Activated CD4-positive, alpha-beta T cell treated with anti-CD3 and anti-CD28 coated beads for 36 hours (primary cell): Measurements from ENCODE around the gene GATD1. TPM values are rescaled to one million over a fixed set of nuclear protein-coding genes. Genes with fewer than 3 reads are reported as not detected.

Experiments used
- ATAC-seq: fragments of 200-7000 bp; cut with Tn5 transposase; one replicate; pipeline ENCODE4 v1.10.0; 2021; ENCODE audit warnings: mild to moderate bottlenecking, moderate library complexity
- CTCF ChIA-PET: fragments of 350-600 bp; sonication (Branson Sonifier 250); formaldehyde crosslinking; loops from one replicate; lab custom pipeline; 2021; ENCODE audit warnings: antibody characterized with exemption; lab: Charles Lee
- POLR2A ChIA-PET: fragments of 350-600 bp; sonication (Branson Sonifier 250); formaldehyde crosslinking; loops from one replicate; lab custom pipeline; 2021; ENCODE audit warnings: antibody characterized with exemption, inconsistent platforms; lab: Charles Lee
- DNase-seq: peaks from one replicate; pipeline ENCODE4 v3.0.0-alpha.2; 2020
- H3K27ac Mint-ChIP-seq: one replicate; pipeline ENCODE4 v1.8.0; 2021; ENCODE audit warnings: mixed read lengths
- H3K27me3 Mint-ChIP-seq: one replicate; pipeline ENCODE4 v1.8.0; 2021; ENCODE audit warnings: mixed read lengths
- H3K36me3 Mint-ChIP-seq: one replicate; pipeline ENCODE4 v1.8.0; 2021; ENCODE audit warnings: low read depth, mixed read lengths
- H3K4me1 Mint-ChIP-seq: one replicate; pipeline ENCODE4 v1.8.0; 2021; ENCODE audit warnings: mixed read lengths
- H3K4me3 Mint-ChIP-seq: one replicate; pipeline ENCODE4 v1.8.0; 2021; ENCODE audit warnings: mild to moderate bottlenecking, moderate library complexity, mixed read lengths
- H3K9me3 Mint-ChIP-seq: one replicate; pipeline ENCODE4 v1.8.0; 2021; ENCODE audit warnings: low read depth, mixed read lengths
- intact Hi-C, 2 experiments: fragments of 100-400 bp; cut with DNase I in 1 of 2; cut with micrococcal nuclease in 1 of 2; formaldehyde crosslinking; loops; one replicate each; pipeline versions ENCODE4 v1.14.2 to v1.15.1; 2022 to 2024; cut with DNase I, micrococcal nuclease
- total RNA-seq, 2 experiments: library from RNA; stranded (reverse); gene quantifications; one replicate each; pipeline ENCODE4 v1.2.3, GENCODE V29; 2021

Gene GATD1
- total RNA-seq, 2 experiments from 2014 or later: 45.7 to 59.8 TPM

DNA sequence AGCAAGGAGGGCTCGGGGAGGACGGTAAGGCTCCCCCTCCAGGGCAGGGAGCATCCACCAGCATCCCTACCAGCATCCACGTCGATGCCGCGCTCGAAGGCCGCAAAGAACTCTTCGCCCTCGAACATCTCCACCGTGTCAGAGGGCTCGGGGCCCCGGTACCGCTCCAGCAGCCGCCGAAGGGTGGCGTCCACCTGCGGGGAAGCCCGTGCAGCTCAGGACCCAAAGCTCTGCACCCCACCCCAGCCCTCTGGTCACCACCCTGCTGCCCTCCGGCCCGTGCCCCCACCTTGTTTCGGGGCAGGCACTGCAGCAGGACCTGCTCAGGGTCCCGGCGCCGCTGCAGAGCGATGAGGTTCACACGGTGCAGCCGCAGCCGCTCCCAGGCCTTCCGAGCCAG, 23.2 kb upstream of the GATD1 start:
- POLR2A ChIA-PET: no interaction called here
- no peaks in the 10 kb centered on the region for H3K27me3 Mint-ChIP-seq
- CTCF ChIA-PET: no interaction called here

DNA sequence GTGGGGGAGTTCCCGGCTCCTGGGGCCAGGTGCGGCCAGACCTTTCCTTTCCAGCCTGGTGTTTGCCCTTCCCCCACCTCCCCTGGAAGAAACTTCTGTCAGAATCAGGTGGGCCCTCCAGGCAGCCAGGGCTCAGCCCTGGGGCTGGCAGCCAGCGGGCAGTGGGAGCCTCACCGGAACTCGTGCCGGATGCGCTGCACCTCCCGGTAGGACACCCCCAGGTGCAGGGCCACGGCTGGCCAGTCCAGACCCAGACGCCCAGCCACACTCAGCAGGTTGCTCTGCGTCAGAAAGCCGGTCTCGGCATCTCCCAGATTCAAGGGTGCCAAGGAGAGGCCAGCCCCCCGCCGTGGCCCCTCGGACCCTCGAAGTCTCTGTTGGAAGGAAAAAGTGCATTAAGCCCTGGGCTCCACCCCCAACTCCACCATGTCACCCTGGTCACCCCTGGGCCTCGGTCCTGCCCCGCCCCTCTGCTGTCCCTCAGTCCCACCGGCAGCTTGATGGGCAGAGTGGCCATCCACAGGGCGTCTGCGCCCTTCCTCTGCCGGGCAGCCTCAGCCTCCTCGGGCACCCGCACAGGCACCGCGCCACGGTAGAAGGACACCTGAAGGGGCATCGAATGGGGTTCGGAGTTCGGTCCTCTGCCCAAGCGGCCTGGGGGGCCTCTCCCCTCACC, 22.5 kb upstream of the GATD1 start:
- Mint-ChIP-seq H3K9me3 (no peaks in the 10 kb centered on the region), H3K27me3 (no peaks in the 10 kb centered on the region), H3K27ac (no peak overlapping the region), H3K36me3 (peaks cover 6% of the 10 kb centered on the region), H3K4me3 (no peak overlapping the region), H3K4me1 (peaks cover 13% of the 10 kb centered on the region)
- ATAC-seq (no peak), DNase-seq (no peak)
- CTCF ChIA-PET: no interaction called here
- POLR2A ChIA-PET: no interaction called here
- intact Hi-C loops: loop anchor here (5.0 to 10.0 kb wide), 2 partner anchors 225 to 487 kb away; partner anchors contain the start of genes IFITM1 (in 1 of the 2) and PHRF1 (in 1 of the 2)

More for the DNA sequence above, 23.2 kb upstream of the GATD1 start:
- no peak for ATAC-seq
- H3K36me3 Mint-ChIP-seq: peaks cover 6% of the 10 kb centered on the region
- no peak overlapping the region for H3K4me3 Mint-ChIP-seq
- no peak overlapping the region for H3K27ac Mint-ChIP-seq
- H3K9me3 Mint-ChIP-seq: no peaks in the 10 kb centered on the region
- peaks cover 10% of the 10 kb centered on the region for H3K4me1 Mint-ChIP-seq
- DNase-seq: no peak
- intact Hi-C loops: no loop called here

GRCh38 chr11:798093-798713, 20.9 kb upstream of the GATD1 start, which contains the start of gene SLC25A22:
Gene SLC25A22 (minus strand): TSS chr11:798281. CDS start chr11:795006, 3,275 bp downstream.
- Mint-ChIP-seq H3K9me3 (no peaks in the 10 kb centered on the region), H3K27ac (peak within 1 kb of the TSS; percentile 67), H3K4me3 (peak within 1 kb of the TSS; percentile 79), H3K27me3 (no peaks in the 10 kb centered on the region), H3K36me3 (peaks cover 15% of the 10 kb centered on the region), H3K4me1 (peaks cover 13% of the 10 kb centered on the region)
- ChIA-PET POLR2A (no interaction called here), CTCF (interaction anchor here (0.8 kb wide), 1 partner anchor 95 kb away, joined by 3 read pairs; no protein-coding TSS in a partner anchor)
- intact Hi-C loops: loop anchor here (1.0 to 10.0 kb wide), 8 partner anchors 11 to 486 kb away; partner anchors contain the start of genes PHRF1 (in 2 of the 2), DEAF1 (in 1 of the 2), HRAS (in 1 of the 2) and IFITM1 (in 1 of the 2)
- DNase-seq (peak; percentile 92), ATAC-seq (peak; percentile 63)

DNA sequence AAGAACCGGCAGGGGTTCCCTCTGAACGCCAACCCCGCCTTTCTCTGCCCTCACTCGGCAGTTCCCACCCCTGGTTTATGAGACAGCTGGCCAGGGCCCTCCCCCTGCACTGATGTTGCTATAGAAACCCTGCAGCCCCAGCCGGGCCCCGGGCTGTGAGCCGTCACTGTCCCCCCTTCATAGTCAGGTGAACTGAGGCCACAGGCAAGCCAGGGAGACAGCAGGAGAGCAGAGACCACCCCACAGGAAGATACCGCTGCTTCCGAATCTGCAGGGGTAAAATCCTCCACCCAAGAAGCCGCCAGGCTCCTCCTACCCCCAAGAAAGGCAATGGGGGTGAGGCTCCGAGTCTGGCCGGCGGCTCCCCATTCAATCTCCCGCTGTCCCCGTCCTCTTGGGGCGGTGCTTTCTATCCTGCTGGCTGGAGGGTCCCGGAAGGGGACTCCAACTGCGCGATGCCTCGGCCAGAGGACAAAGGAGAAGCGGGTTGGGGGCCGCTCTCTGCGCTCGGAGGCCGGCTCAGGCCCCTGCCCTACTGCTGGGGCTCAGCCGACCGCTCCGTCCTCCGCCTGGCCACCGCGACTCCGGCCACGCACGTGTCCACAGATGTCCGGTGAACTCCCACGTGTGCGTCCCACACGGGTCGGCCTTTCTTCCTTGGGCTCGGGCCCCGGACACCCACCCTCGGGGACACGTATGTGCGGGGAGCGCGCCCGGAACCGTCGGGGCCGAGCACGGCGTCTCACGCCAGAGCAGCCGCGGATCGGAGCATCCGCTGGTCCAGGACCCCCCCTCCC, 20.2 kb upstream of the GATD1 start:
- CTCF ChIA-PET: interaction anchor here (0.7 to 1.4 kb wide), 3 partner anchors 51 to 185 kb away, joined by 3 read pairs; no protein-coding TSS in a partner anchor
- no peaks in the 10 kb centered on the region for H3K9me3 Mint-ChIP-seq
- intact Hi-C loops: loop anchor here (1.0 to 10.0 kb wide), 12 partner anchors 8 to 528 kb away; partner anchors contain the start of genes PHRF1 (in 2 of the 2), RPLP2 (in 2 of the 2), DEAF1 (in 1 of the 2) and GATD1 (in 1 of the 2)
- DNase-seq (peak; percentile 87), ATAC-seq (peak; percentile 45)
- POLR2A ChIA-PET: interaction anchor here (1.1 to 2.1 kb wide), 3 partner anchors 12 to 22 kb away, joined by 3 to 10 read pairs (median 4); partner anchors contain the start of genes PNPLA2 and RPLP2
- H3K4me1 Mint-ChIP-seq: peaks cover 13% of the 10 kb centered on the region
- peak overlapping the region; percentile 79 for H3K4me3 Mint-ChIP-seq
- peak overlapping the region; percentile 67 for H3K27ac Mint-ChIP-seq
- peaks cover 13% of the 10 kb centered on the region for H3K36me3 Mint-ChIP-seq
- no peaks in the 10 kb centered on the region for H3K27me3 Mint-ChIP-seq

DNA sequence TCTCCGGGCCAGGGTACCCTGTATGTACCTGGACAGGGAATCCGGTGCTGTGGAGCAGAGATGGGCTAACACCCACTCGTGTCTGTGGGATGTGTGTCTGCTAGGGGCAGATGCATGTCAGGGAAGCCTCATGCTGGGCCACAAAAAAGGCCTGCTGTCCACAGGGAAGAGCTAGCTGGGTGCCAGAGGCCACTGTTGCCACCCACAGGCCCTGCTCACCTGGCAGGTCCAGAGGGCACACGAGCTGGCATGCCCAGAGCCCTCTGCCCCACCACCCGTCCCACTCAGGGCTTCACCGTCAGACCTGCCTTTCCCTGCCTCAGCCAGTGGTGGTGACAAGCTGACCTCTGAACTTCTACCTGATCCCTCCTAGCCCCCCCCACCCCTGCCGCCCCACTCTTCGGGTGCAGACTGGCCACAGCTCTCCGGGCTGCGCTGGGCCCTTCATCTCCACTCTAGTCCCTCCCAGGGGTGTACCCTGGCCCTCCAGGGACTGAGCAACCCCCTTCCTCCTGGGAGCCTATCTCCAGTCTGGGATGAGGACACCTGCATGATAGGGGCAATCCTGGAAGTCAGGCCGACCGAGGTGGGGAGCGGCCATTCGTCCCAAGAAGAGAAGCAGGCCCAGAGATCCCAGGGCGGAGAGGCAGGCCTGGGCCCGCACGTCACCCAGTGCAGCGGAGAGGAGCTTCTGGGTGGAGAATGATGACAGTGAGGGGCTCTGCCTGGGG, 19.4 kb upstream of the GATD1 start:
- Mint-ChIP-seq H3K9me3 (no peaks in the 10 kb centered on the region), H3K27me3 (no peaks in the 10 kb centered on the region), H3K4me1 (peaks cover 13% of the 10 kb centered on the region), H3K27ac (peak overlapping the region; percentile 67), H3K36me3 (peaks cover 13% of the 10 kb centered on the region), H3K4me3 (peak overlapping the region; percentile 79)
- POLR2A ChIA-PET: interaction anchor here (1.1 to 2.1 kb wide), 4 partner anchors 13 to 23 kb away, joined by 3 to 10 read pairs (median 4); partner anchors contain the start of genes GATD1, PNPLA2 and RPLP2
- intact Hi-C loops: loop anchor here (1.0 to 10.0 kb wide), 11 partner anchors 9 to 560 kb away; partner anchors contain the start of genes GATD1 (in 2 of the 2), IFITM1 (in 1 of the 2), PHRF1 (in 1 of the 2) and PIDD1 (in 1 of the 2)
- CTCF ChIA-PET: interaction anchor here (0.7 to 1.4 kb wide), 4 partner anchors 21 to 184 kb away, joined by 3 to 5 read pairs (median 4); no protein-coding TSS in a partner anchor
- no peak for ATAC-seq
- DNase-seq: peak; percentile 37

DNA sequence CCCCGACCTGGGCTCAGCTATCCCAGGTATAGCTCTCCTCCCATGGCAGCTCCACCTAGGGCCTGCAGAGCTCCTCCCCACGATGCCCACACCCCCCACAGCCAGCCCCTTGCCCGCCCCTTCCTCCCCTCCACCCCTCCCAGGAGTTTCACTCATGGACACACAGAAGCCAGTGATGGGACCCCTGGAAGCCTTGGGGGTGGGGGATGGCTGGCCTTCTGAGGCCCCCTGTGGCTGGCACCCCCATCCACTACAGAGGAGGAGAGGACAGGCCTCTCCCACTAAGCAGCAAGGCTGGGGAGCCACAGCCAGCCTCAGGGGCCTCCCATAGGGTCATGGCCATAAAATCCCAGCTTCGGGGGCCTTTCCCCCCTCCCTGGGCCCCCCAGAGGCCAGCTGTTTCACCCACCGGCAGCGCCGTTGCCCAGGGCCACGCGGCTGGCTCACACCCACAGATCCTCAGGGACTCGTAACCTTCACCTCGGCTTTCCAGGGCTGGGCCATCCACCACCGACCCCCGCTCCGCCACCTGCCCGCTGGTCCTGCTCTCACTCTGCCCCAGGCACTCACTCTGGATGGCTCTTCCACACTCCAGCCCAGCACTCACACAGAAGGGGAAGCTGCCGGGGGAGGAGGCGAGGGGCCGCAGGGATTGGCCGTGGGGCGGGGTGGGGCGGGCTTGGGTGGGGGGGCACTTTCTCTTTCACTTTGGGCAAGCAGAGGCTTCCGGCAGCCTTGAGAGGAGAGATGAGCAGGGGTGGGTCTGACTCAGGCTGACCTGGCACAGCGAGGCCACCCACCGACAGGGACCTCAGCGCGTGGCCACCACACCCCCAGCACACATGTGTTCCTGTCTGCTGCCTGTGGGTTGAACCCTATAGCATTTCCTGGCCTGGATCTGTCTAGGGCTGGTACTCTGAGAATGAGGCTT, 18.6 kb upstream of the GATD1 start:
- DNase-seq: peak; percentile 93
- peak; percentile 76 for ATAC-seq
- H3K9me3 Mint-ChIP-seq: no peaks in the 10 kb centered on the region
- peaks cover 17% of the 10 kb centered on the region for H3K36me3 Mint-ChIP-seq
- ChIA-PET POLR2A (interaction anchor here (0.8 to 2.1 kb wide), 5 partner anchors 10 to 21 kb away, joined by 3 to 10 read pairs (median 3); partner anchors contain the start of genes GATD1 and RPLP2), CTCF (interaction anchor here (0.7 to 1.4 kb wide), 3 partner anchors 20 to 69 kb away, joined by 3 to 5 read pairs (median 4); no protein-coding TSS in a partner anchor)
- intact Hi-C loops: loop anchor here (1.0 to 10.0 kb wide), 7 partner anchors 19 to 560 kb away; partner anchors contain the start of genes GATD1 (in 2 of the 2), IFITM1 (in 1 of the 2), PHRF1 (in 1 of the 2) and POLR2L (in 1 of the 2)
- H3K27ac Mint-ChIP-seq: peak overlapping the region; percentile 58
- H3K4me1 Mint-ChIP-seq: peaks cover 13% of the 10 kb centered on the region
- no peaks in the 10 kb centered on the region for H3K27me3 Mint-ChIP-seq
- H3K4me3 Mint-ChIP-seq: peak overlapping the region; percentile 79

DNA sequence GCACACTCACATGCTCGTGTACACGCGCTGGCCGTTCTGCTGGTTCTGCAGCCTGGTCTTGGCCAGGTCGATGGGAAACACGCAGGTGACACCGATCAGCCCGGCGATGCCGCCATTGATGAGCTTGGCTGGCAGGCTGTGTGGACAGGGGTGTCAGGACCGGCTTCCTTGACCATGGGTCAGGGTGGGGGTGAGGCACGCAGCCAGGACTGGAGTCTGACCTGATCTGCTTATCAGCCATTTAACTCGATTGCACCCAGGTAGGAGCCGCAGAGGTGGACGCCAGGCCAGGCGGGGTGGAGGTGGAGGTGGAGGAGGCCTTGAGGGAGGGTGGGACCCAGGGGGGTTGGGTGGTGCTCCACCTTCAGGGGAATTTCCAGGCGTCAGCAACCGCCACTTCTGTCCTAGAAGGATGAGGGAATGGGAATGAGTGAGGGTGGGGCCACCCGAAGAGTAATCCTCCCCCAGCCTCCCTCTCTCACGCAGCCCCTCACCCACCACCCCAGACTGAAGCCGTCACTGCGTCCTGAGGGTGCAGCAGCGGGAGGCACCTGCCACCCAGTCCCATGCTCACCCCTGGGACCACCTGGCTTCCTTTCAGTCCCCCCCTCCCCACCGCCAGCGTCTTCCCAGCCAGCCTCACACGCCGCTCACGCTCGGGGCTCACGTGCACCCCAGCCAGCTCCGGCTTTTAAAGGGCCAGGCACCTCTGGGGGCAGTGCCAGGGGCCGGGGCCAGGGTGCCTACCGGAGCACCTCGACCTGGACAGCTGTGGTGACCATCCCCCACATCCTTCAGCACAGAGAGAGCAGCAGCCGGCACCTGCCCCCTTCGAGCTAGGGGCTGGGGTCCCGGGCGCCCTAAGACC, 17.7 kb upstream of the GATD1 start:
- intact Hi-C loops: loop anchor here (5.0 to 10.0 kb wide), 2 partner anchors 220 to 483 kb away; partner anchors contain the start of genes IFITM1 (in 1 of the 2) and PHRF1 (in 1 of the 2)
- ChIA-PET POLR2A (interaction anchor here (0.8 to 0.9 kb wide), 2 partner anchors 9 to 20 kb away, joined by 3 read pairs; no protein-coding TSS in a partner anchor), CTCF (no interaction called here)
- no peak for ATAC-seq
- no peaks in the 10 kb centered on the region for H3K9me3 Mint-ChIP-seq
- H3K4me1 Mint-ChIP-seq: peaks cover 13% of the 10 kb centered on the region
- H3K4me3 Mint-ChIP-seq: peak overlapping the region; percentile 79
- peak; percentile 37 for DNase-seq
- no peak overlapping the region for H3K27ac Mint-ChIP-seq
- no peaks in the 10 kb centered on the region for H3K27me3 Mint-ChIP-seq
- H3K36me3 Mint-ChIP-seq: peaks cover 18% of the 10 kb centered on the region

GRCh38 chr11:794013-794765, 16.9 kb upstream of the GATD1 start:
- H3K27me3 Mint-ChIP-seq: no peaks in the 10 kb centered on the region
- intact Hi-C loops: loop anchor here in 1 of 2 experiments (10.0 kb wide), 1 partner anchor 219 kb away; the partner anchor contains the start of gene PHRF1
- peak overlapping the region; percentile 4 for H3K4me3 Mint-ChIP-seq
- CTCF ChIA-PET: no interaction called here
- no peak overlapping the region for H3K27ac Mint-ChIP-seq
- POLR2A ChIA-PET: no interaction called here
- ATAC-seq: no peak
- peaks cover 13% of the 10 kb centered on the region for H3K4me1 Mint-ChIP-seq
- H3K9me3 Mint-ChIP-seq: no peaks in the 10 kb centered on the region
- H3K36me3 Mint-ChIP-seq: peaks cover 17% of the 10 kb centered on the region
- no peak for DNase-seq
